GM21526 (cell line): Measurements from ENCODE around the gene FAM171A2.

Experiments
- ATAC-seq: cut with Tn5 transposase; IDR thresholded peaks from one replicate; pipeline ENCODE4 v1.9.1; 2021; ENCODE audit warnings: moderate library complexity; ENCODE audit not compliant: unreplicated experiment, low FRiP score

Gene FAM171A2

DNA sequence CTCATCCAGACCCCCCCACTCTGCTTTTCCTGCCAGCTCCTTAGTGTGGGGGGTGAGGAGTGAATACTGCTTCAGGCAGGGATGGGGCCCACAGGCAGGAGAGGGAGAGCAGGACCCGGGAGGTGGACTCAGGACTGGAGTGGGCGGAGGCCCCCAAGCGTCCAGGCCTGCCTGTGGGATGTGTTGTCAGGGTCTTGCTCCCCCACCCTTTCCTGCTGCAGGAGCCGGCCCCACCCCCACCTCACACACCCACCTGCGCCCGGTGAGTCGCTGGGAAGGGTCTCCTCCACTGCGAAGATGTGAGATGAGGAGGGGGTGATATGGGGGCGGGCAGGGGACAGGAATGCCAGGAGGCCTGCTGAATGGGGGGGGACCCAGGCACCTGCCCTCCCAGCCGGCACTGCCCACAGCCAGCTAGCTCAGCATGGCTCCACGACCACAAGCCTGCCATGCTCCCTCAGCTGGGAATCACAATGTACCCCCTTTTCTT is 1.1 kb downstream of the FAM171A2 start:
- ATAC-seq: no peak

DNA sequence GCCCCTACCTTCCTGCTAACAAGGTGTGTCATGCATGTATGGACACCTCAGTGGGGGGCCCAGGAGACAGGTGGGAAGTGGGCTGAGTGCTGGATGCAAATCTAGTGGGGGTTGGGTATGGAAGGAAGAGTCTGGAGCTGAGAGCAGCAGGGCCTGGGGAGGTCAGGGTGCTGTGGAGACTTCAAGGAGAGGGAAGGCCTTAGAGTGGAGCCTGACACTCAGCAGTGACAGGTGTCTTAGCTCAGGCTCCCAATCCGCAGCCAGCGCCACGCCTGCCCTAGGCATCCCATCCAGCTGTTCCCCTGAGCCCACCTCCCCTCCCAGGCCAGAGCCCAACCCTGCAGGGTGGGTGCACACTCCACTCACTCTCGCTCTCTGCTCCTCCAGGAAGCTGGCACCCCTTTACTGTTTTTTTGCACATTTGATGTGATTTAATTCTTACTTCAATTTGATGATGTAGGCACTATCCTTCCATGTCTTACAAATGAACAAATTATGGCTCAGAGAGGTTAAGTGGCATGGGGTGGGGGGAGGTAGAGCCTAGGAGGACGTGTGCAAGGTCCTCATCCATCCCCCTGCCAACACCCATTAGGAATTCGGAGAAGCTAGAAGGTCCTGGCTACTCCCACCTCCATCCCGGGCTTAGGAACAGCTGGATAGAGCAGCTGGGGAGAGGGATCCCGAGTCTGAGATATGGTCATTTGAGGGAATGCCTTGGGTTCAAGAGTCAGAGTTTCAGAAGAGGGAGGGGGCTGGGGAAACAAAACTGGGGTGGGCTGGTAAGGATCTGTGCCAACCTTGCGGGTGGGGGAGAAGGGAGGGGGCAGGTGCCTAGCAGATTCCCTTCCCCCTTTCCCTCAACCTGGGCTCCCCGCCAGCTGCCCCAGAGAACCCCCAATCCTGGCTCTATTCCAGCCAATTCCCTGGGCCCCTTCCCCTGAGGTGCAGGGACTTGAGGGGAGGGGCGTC is 2.1 kb downstream of the FAM171A2 start:
- ATAC-seq: no peak

DNA sequence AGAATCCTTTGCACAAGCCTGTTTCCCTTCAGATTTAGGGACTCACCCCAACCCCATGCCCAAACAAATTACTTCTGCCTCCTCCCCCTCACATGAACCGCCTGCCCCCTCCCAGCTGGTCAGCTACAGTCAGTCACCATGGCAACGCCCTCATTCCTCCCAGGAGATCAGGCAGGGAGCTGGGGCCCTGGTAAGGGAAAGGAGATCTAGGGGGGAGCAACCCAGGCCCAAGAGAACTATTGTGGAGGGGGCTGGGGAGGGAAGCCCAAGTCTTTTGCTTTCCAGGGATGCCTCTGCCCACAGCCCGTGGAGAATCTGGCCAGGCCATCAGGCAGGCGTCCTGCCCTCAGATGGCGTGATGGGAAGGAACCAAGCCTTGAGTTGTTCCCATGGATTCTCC is 2.8 kb downstream of the FAM171A2 start:
- no peak for ATAC-seq

DNA sequence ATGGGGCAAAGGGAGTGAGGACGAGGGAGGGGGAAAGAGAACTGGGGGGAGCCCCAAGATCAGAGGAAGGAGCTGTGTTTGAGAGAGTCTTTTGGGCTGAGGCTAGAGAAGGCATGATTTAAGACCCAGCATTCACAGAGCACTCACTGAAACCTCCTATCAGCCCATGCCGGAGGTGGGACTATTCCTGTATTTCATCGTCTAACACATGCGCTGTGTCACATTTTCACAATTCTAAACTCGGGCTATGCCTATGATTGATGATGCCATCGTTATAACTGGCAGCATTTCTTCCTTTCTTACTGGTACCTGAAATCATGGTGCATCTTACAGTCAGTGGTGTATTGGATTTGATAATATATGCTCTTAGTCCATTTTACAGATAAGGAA is 3.5 kb downstream of the FAM171A2 start:
- ATAC-seq: no peak

DNA sequence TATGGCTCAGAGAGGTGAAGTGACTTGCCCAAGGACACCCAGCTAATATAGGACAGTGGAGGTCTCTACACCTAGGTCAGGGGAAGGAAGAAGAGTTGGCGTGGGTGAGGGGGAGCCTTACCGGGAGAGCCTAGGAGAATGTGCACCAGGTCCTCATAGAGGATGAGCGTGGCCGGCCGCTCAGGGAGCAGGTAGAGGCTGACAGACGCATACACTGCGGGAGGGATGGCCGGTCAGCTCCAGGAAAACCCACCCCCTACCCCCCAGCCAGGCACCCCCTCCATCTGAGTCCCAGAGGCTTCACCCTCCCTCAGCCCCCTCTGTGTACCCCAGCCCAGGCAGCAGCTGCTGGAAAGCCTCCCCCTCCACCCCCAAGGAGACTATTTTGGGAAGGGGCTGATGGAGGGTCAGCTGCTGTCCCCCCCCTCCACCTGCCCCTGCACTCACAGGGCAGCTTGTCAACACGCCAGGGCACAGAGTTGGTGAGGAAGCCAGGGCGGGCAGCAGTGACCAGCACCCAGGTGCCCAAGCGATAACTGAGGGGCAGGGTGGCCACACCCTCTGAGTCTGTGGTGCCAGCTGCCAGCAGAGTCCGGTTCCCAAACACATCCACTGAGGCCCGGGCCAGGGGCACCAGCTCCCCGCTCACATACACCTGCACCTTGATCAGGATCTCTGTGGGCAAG is 4.1 kb downstream of the FAM171A2 start:
- no peak for ATAC-seq

DNA sequence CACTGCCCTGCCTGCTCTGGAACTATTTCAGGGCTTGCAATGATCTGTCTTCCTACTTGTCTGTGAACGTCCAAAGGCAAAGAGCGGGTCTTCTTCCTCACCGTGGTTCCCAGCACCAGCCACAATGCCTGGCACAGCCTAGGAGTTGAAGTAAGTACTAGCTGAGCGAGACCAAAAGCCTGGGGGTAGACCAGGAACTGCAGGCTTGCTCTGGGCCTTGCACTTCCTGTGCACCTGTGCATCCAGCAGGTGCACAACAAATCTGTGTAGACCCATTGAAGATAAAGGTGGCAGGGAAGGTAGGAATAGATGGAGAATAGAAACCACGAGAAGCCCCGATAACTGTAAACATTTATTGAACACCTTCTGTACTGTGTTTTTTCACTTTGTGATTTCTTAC is 4.6 kb downstream of the FAM171A2 start:
- ATAC-seq: no peak

DNA sequence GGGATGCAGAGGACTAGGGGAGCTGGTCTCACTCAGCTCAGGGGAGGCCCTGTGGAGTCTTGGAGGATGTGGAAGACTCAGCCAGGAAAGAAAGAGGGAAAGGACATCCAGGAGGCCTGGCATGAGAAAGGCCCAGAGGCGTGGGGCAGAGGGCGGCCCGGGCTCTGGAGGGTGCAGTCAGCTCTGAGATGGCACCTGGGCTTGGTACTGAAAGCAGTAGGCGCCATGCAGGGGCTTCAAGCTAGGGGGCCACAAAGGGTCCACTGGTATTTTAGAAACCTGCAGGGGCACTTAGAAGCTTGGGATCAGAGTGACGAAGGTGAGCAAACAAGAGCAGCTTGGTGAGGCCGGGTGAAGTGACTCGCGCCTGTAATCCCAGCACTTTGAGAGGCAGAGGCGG is 5.6 kb downstream of the FAM171A2 start:
- ATAC-seq: no peak

DNA sequence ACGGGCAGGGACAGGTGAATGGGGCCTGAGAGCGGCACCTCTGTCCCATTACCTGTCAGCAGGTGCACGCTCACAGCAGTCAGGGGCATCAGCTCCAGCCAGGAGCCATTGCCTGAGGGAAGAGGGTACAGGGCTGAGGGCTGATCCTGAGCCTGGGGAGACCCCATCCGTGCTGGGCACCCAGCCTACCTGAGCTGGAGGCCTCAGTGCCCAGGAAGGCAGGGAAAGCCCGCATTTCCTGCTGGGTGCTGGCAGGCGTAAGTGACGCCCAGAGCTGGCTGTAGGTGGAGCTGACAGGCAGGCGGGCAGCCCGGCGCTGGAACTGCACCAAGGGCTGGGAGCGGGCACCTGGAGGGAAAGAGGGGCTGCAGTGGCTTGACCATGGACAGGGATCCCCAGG is 7.4 kb downstream of the FAM171A2 start:
- ATAC-seq: no peak

DNA sequence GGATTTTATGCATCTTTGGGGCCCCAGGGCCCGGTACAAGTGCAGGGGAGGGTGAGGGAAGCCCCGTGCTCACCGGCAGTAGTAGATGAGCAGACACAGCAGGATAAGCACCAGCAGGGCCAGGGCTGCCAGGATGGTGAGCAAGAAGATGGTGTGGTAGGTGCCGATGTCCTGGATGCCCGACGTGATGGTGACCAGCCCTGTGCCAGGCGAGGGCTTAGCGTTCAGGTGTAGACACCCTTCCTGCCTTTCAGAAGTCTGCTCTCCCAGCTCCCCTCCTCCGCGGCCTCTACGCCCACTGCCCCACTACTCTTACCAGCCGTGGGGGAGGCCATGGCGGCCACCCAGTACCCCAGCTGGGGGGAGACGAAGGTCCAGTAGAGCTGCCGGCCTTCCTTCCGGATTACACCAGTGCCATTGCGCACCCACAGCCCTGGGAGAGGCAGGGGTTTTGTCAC is 8.0 kb downstream of the FAM171A2 start:
- no peak for ATAC-seq

DNA sequence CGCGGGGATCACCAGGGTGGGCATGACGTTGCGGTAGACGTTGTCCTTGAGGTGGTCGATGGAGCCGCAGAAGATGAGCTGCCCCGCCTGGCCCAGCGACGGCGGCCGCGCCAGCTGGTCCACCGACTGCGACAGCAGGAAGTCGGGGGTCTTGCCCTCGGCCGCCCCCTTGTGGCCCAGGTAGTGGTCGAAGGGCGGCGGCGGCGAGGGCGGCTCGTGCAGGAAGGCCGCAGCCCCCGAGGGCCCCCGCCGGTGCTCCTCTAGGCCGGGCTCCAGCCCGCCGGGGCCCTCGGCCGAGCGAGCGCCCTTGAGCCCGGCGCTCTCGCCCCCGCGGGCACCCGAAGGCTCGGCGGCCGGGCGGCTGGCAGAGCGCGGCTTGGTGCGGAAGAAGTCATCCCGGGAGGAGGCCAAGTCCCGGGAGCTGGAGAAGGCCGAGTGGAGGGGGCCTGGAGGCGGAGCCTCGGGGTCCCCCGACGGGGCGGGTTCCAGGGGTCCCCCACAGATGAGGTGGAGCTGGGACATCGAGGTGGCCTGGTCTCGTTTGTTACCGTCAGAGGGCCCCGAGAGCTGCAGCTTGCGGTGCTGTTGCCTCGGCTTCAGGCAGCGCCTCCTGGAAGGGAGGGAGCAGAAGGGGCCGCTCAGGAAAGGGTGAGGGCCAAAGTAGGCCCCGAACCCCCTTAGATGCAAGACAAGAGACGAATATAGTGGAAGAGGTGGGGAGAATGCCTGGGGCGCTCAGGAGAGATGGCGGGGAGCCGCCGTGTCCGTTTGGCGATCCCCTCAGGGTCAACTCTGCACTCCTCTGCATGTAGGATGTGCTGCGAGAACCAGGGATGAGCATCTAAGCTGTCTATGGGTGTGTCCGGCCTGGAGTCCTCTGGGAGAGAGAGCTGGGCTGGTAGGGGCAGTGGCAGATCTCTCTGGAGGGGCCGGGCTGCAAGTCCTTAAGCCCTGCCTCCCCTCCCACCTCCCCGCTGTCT is 8.8 kb downstream of the FAM171A2 start:
- ATAC-seq: no peak

DNA sequence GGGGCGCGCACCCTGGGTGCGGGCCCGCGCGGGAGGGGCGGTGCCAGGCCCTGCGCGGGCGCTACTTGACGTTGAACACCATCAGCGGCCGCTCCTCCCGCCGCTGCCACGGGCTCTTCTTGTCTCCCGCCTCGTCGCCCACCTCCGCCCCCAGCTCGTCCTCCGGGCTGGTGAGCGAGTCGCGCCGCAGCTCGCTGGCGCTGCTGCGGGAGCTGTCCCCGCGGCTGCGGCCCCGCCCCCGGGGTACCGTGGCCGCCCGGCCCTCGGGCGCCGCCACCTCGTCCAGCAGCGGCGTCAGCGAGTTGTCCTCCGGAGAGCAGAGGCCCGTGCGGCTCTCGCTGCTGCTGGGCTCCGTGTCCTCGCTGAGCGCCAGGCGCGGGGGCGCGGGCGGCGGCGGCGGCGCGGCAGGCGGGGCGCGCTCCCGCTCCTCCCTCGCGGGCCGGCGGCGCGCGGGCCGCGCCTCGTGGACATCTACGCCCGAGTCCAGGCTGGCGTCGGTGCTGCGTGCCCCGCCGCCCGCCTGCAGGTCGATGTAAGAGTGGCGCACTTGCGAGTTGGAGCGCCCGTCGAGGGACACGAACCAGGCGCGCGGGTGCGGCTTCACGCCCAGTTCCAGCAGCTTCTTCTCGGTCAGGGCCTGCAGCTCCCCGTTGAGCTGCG is 9.9 kb downstream of the FAM171A2 start:
- ATAC-seq: no peak

DNA sequence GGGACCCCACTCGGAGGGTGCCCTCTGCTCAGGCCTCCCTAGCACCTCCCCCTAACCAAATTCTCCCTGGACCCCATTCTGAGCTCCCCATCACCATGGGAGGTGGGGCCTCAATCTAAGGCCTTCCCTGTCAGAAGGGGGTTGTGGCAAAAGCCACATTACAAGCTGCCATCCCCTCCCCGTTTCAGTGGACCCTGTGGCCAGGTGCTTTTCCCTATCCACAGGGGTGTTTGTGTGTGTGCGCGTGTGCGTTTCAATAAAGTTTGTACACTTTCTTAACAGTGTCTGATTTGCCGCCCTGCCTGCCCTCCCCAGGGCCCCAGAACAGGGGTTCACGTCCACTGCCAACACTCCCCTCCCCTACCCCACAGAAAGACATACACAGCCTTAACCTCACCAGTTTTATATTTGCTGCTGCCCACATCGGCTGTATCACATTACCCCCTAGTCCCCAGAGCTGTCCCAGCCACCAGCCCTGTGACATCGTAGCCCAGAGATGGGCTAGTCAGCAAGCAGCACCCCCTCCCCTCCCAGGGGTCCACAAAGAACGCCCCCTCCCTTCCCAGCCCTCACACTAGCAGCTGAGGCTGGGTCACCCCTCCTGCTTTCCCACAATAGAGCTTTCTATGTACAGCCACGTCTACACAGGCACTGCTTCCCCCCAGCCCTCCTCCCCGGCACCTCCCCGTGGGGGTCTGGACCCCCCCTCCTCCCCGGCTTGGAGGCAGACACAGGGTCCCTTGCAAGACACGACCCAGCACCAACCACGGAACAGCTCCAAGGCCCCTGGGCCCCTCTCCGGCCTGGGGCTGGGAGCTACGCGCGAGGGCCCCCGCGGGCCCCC is 10.6 kb downstream of the FAM171A2 start:
- no peak for ATAC-seq

DNA sequence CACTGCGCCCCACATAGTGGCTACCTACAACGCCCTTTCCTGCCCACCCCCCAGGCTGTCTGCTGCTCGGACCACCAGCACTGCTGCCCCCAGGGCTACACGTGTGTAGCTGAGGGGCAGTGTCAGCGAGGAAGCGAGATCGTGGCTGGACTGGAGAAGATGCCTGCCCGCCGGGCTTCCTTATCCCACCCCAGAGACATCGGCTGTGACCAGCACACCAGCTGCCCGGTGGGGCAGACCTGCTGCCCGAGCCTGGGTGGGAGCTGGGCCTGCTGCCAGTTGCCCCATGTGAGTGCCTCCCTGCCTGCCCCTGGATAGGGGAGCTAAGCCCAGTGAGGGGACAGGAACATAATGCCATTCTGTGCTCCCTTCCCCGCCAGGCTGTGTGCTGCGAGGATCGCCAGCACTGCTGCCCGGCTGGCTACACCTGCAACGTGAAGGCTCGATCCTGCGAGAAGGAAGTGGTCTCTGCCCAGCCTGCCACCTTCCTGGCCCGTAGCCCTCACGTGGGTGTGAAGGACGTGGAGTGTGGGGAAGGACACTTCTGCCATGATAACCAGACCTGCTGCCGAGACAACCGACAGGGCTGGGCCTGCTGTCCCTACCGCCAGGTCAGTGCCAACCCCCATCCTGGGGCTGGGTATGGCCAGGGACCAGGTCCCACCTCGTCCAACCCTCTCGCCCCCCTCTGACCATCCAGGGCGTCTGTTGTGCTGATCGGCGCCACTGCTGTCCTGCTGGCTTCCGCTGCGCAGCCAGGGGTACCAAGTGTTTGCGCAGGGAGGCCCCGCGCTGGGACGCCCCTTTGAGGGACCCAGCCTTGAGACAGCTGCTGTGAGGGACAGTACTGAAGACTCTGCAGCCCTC is 11.5 kb downstream of the FAM171A2 start:
- ATAC-seq: no peak

DNA sequence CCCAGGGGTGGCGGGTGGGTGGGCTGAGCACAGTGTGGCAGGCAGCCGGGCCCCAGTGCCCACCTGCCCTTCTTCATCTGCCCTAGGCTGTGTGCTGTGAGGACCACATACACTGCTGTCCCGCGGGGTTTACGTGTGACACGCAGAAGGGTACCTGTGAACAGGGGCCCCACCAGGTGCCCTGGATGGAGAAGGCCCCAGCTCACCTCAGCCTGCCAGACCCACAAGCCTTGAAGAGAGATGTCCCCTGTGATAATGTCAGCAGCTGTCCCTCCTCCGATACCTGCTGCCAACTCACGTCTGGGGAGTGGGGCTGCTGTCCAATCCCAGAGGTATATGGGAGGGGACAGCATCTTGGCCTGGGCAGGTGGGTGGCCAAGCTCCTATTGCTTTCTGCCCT is 12.2 kb downstream of the FAM171A2 start:
- no peak for ATAC-seq

DNA sequence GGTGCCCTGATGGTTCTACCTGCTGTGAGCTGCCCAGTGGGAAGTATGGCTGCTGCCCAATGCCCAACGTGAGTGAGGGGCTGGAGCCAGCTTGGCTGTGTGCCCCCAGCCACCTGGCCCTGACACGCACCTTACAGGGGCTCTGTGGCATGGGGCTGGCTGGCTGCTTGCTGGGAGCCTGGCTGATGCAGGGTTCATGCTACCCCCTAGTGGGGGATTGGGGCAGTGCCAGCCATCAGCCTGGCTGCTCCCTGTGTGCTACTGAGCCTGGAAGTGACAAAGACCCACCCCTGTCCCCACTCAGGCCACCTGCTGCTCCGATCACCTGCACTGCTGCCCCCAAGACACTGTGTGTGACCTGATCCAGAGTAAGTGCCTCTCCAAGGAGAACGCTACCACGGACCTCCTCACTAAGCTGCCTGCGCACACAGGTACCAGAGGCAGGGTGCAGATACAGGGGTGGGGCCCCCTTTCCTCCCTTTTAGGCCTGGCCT is 12.9 kb downstream of the FAM171A2 start:
- no peak for ATAC-seq

DNA sequence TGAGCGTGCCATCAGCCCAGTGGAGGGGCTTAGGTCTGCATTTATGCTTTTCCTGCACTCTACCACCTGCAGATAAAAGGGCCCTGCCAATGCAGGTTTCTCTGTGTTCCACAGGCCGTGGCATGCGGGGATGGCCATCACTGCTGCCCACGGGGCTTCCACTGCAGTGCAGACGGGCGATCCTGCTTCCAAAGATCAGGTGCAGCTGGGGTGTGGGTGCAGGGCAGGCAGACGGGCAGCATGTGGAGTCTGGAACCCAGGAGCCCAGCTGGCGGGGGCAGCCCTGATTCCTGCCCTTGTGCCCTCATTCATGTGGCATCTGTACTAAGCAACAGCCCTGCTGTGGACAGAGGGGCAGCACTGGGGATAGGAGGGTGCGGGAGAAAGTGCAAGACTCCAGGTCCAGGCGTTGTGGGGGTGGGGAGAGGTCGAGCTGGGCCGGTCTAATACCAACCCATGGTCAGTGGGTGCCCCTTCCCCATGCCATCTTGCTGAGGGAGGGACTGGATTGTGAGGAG is 14.0 kb downstream of the FAM171A2 start:
- no peak for ATAC-seq

DNA sequence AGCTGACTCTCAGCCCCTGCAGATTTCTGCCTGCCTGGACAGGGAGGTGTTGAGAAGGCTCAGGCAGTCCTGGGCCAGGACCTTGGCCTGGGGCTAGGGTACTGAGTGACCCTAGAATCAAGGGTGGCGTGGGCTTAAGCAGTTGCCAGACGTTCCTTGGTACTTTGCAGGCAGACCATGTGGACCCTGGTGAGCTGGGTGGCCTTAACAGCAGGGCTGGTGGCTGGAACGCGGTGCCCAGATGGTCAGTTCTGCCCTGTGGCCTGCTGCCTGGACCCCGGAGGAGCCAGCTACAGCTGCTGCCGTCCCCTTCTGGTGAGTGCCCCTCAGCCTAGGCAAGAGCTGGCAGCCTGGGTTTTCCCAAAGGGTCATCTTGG is 14.7 kb downstream of the FAM171A2 start:
- no peak for ATAC-seq
